H9 (cell line): ENCODE results near the gene SPCS3. TPM values are rescaled to one million over a fixed set of nuclear protein-coding genes. Genes with fewer than 3 reads are reported as not detected.

Source experiments
- DNase-seq: peaks from one replicate; pipeline ENCODE4 v3.0.0-alpha.2; 2017
- H2AFZ ChIP-seq: one replicate; pipeline ENCODE4 v1.6.1; 2013; ENCODE audit warnings: mild to moderate bottlenecking, low read length, control low read depth, moderate library complexity
- H2AK5ac ChIP-seq: 2 replicates; pipeline ENCODE4 v1.6.1; 2013; ENCODE audit warnings: low read length, control low read depth, mixed read lengths; ENCODE audit not compliant: insufficient read length
- H2BK120ac ChIP-seq: one replicate; pipeline ENCODE4 v1.6.1; 2013; ENCODE audit warnings: low read depth, mild to moderate bottlenecking, low read length, control low read depth, inconsistent platforms; ENCODE audit not compliant: poor library complexity, severe bottlenecking
- H2BK12ac ChIP-seq: 2 replicates; pipeline ENCODE4 v1.6.1; 2013; ENCODE audit warnings: low read length, control low read depth, mixed read lengths, low read depth; ENCODE audit not compliant: insufficient read length
- H2BK15ac ChIP-seq: 2 replicates; pipeline ENCODE4 v1.6.1; 2013; ENCODE audit warnings: low read depth, low read length, control low read depth
- H2BK20ac ChIP-seq: one replicate; pipeline ENCODE4 v1.6.1; 2013; ENCODE audit warnings: low read depth, mild to moderate bottlenecking, low read length, control low read depth, inconsistent platforms; ENCODE audit not compliant: poor library complexity, severe bottlenecking
- H2BK5ac ChIP-seq: 2 replicates; pipeline ENCODE4 v1.6.1; 2013; ENCODE audit warnings: low read length, control low read depth, mixed read lengths; ENCODE audit not compliant: insufficient read length
- H3K14ac ChIP-seq: 2 replicates; pipeline ENCODE4 v1.6.1; 2013; ENCODE audit warnings: low read length, control low read depth; ENCODE audit not compliant: insufficient read depth
- H3K18ac ChIP-seq: 2 replicates; pipeline ENCODE4 v1.6.1; 2013; ENCODE audit warnings: low read depth, mild to moderate bottlenecking, mixed read lengths, low read length, control low read depth; ENCODE audit not compliant: insufficient read length
- H3K23ac ChIP-seq: 2 replicates; pipeline ENCODE4 v1.6.1; 2013; ENCODE audit warnings: low read length, control low read depth, mixed read lengths, low read depth; ENCODE audit not compliant: insufficient read length
- H3K23me2 ChIP-seq: 2 replicates; pipeline ENCODE4 v1.6.1; 2013; ENCODE audit warnings: low read depth, mild to moderate bottlenecking, mixed read lengths, low read length, control low read depth; ENCODE audit not compliant: insufficient read length, poor library complexity, severe bottlenecking
- H3K27ac ChIP-seq: 2 replicates; pipeline ENCODE4 v1.5.1; 2013; ENCODE audit warnings: low read length, control low read depth, mixed read lengths, low read depth; ENCODE audit not compliant: insufficient read length
- H3K27me3 ChIP-seq: 2 replicates; pipeline ENCODE4 v1.6.1; 2013; ENCODE audit warnings: low read length, control low read depth, inconsistent platforms; ENCODE audit not compliant: insufficient read depth
- H3K4ac ChIP-seq: 2 replicates; pipeline ENCODE4 v1.6.1; 2013; ENCODE audit warnings: low read depth, mild to moderate bottlenecking, control low read depth, inconsistent platforms, low read length, moderate library complexity
- H3K4me1 ChIP-seq: 2 replicates; pipeline ENCODE4 v1.6.1; 2013; ENCODE audit warnings: low read length, control low read depth, inconsistent platforms; ENCODE audit not compliant: insufficient read depth
- H3K4me2 ChIP-seq: 2 replicates; pipeline ENCODE4 v1.6.1; 2013; ENCODE audit warnings: low read length, control low read depth, mixed read lengths; ENCODE audit not compliant: insufficient read length, insufficient read depth
- H3K56ac ChIP-seq: 2 replicates; pipeline ENCODE4 v1.6.1; 2013; ENCODE audit warnings: low read depth, mild to moderate bottlenecking, mixed read lengths, low read length, control low read depth; ENCODE audit not compliant: insufficient read length
- H3K79me1 ChIP-seq: 2 replicates; pipeline ENCODE4 v1.6.1; 2013; ENCODE audit warnings: low read depth, mild to moderate bottlenecking, moderate library complexity, low read length, control low read depth, inconsistent platforms; ENCODE audit not compliant: insufficient read depth, poor library complexity, severe bottlenecking
- H3K79me2 ChIP-seq: 2 replicates; pipeline ENCODE4 v1.6.1; 2013; ENCODE audit warnings: low read length, control low read depth, inconsistent platforms; ENCODE audit not compliant: insufficient read depth
- H3K9ac ChIP-seq: 2 replicates; pipeline ENCODE4 v1.6.1; 2013; ENCODE audit warnings: low read length, control low read depth, mixed read lengths; ENCODE audit not compliant: insufficient read length; ENCODE audit errors: extremely low read depth
- H3K9me3 ChIP-seq: one replicate; pipeline ENCODE4 v1.6.1; 2013; ENCODE audit warnings: low read depth, low read length, inconsistent platforms; ENCODE audit not compliant: control insufficient read depth
- H3T11ph ChIP-seq: one replicate; pipeline ENCODE4 v1.6.1; 2013; ENCODE audit warnings: mild to moderate bottlenecking, low read length, control low read depth, inconsistent platforms
- H4K20me1 ChIP-seq: one replicate; pipeline ENCODE4 v1.6.1; 2013; ENCODE audit not compliant: control insufficient read depth, insufficient read length, insufficient read depth
- H4K5ac ChIP-seq: 2 replicates; pipeline ENCODE4 v1.6.1; 2013; ENCODE audit warnings: low read depth, mild to moderate bottlenecking, mixed read lengths, low read length, control low read depth; ENCODE audit not compliant: insufficient read length
- H4K8ac ChIP-seq: replicated peaks from 2 replicates; pipeline ENCODE4 v1.6.1; 2013; ENCODE audit warnings: low read length, control low read depth, mixed read lengths, low read depth; ENCODE audit not compliant: insufficient read length
- H4K91ac ChIP-seq: 2 replicates; pipeline ENCODE4 v1.6.1; 2013; ENCODE audit warnings: low read depth, mild to moderate bottlenecking, moderate library complexity, mixed read lengths, low read length, control low read depth; ENCODE audit not compliant: insufficient read length
- H3K27ac Mint-ChIP-seq, 3 experiments: 2 replicates in 2 of 3; 3 replicates in 1 of 3; pipeline ENCODE4 v1.8.0; 2020 to 2021; ENCODE audit warnings: mixed read lengths in 3 of 3, mild to moderate bottlenecking in 1 of 3, moderate library complexity in 1 of 3
- H3K27me3 Mint-ChIP-seq: 2 replicates; pipeline ENCODE4 v1.8.0; 2021; ENCODE audit warnings: low read depth, mild to moderate bottlenecking, moderate library complexity, mixed read lengths
- H3K36me3 Mint-ChIP-seq, 3 experiments: 2 replicates in 2 of 3; 3 replicates in 1 of 3; pipeline ENCODE4 v1.8.0; 2020 to 2021; ENCODE audit warnings: low read depth in 3 of 3, mixed read lengths in 3 of 3; ENCODE audit not compliant: insufficient read depth in 1 of 3
- H3K4me1 Mint-ChIP-seq, 2 experiments: 2 replicates each; pipeline ENCODE4 v1.8.0; 2020; ENCODE audit warnings: mixed read lengths in 2 of 2
- H3K4me3 Mint-ChIP-seq, 2 experiments: 2 replicates in 1 of 2; 3 replicates in 1 of 2; pipeline ENCODE4 v1.8.0; 2020 to 2021; ENCODE audit warnings: mild to moderate bottlenecking in 2 of 2, mixed read lengths in 2 of 2, moderate library complexity in 1 of 2
- H3K9me3 Mint-ChIP-seq, 2 experiments: 2 replicates in 1 of 2; 3 replicates in 1 of 2; pipeline ENCODE4 v1.8.0; 2020; ENCODE audit warnings: mild to moderate bottlenecking in 2 of 2, mixed read lengths in 2 of 2, moderate library complexity in 1 of 2
- WGBS: extraction: QIAGEN DNeasy Blood & Tissue Kit; methylation state at CpG from one replicate; pipeline ENCODE4 v1.1.7; 2013; ENCODE audit warnings: missing lambda C conversion rate, low lambda C conversion rate, mixed read lengths; ENCODE audit not compliant: insufficient read length; ENCODE audit errors: extremely low coverage; 5-methylcytosine and 5-hydroxymethylcytosine counted together
- total RNA-seq: library from RNA; stranded (reverse); gene quantifications from 2 replicates; pipeline ENCODE4 v1.2.1, GENCODE V29; 2021
- TF ChIP-seq, protein P1 (sequence below): fragments of 200-600 bp; sonication (generic); conservative IDR thresholded peaks from 3 replicates; pipeline ENCODE4 v1.8.0; 2021; ENCODE audit warnings: antibody characterized with exemption, mild to moderate bottlenecking

The SPCS3 gene
- total RNA-seq, 1 experiment from 2014 or later, result 113 TPM

GRCh38 chr4:176321589-176321988, 1.8 kb downstream of the SPCS3 start:
- H2BK15ac ChIP-seq, result no peak overlapping the region
- no peaks in the 10 kb centered on the region for H3K4me1 ChIP-seq
- no peak overlapping the region for H4K5ac ChIP-seq
- Mint-ChIP-seq H3K4me1 (peaks cover 33 to 35% of the 10 kb centered on the region in 2 experiments), H3K36me3 (peaks cover 0 to 4% (median 1%) of the 10 kb centered on the region in 3 experiments; a peak in 5 of 7 replicates), H3K27me3 (no peaks in the 10 kb centered on the region), H3K9me3 (no peaks in the 10 kb centered on the region), H3K4me3 (peak overlapping the region; percentile 80 to 87), H3K27ac (no peak overlapping the region)
- no CpG with 5 or more reads among the region's 5 CpGs for WGBS
- no peak overlapping the region for H2BK12ac ChIP-seq
- no peaks in the 10 kb centered on the region for H3K27me3 ChIP-seq
- H4K91ac ChIP-seq, result no peak overlapping the region
- H3K9ac ChIP-seq, result no peak overlapping the region
- H3K27ac ChIP-seq, result no peak overlapping the region
- no peak overlapping the region for H3K14ac ChIP-seq
- TF ChIP-seq, protein P1, sequence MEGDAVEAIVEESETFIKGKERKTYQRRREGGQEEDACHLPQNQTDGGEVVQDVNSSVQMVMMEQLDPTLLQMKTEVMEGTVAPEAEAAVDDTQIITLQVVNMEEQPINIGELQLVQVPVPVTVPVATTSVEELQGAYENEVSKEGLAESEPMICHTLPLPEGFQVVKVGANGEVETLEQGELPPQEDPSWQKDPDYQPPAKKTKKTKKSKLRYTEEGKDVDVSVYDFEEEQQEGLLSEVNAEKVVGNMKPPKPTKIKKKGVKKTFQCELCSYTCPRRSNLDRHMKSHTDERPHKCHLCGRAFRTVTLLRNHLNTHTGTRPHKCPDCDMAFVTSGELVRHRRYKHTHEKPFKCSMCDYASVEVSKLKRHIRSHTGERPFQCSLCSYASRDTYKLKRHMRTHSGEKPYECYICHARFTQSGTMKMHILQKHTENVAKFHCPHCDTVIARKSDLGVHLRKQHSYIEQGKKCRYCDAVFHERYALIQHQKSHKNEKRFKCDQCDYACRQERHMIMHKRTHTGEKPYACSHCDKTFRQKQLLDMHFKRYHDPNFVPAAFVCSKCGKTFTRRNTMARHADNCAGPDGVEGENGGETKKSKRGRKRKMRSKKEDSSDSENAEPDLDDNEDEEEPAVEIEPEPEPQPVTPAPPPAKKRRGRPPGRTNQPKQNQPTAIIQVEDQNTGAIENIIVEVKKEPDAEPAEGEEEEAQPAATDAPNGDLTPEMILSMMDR, result no peak
- no peak overlapping the region for H3K4ac ChIP-seq
- no peaks in the 10 kb centered on the region for H3K79me1 ChIP-seq
- H2AK5ac ChIP-seq, result no peak overlapping the region
- H3K23me2 ChIP-seq, result peaks cover 11% of the 10 kb centered on the region
- no peak overlapping the region for H3K23ac ChIP-seq
- H2BK120ac ChIP-seq, result no peak overlapping the region
- no peak overlapping the region for H4K8ac ChIP-seq
- no peak overlapping the region for H3K56ac ChIP-seq
- no peak overlapping the region for H2BK5ac ChIP-seq
- H3K18ac ChIP-seq, result no peak overlapping the region
- H4K20me1 ChIP-seq, result no peaks in the 10 kb centered on the region
- H3K79me2 ChIP-seq, result peaks cover 13% of the 10 kb centered on the region; the same call in 1 of the 2 replicates
- no peak overlapping the region for H3T11ph ChIP-seq
- H2AFZ ChIP-seq, result no peak overlapping the region
- H3K4me2 ChIP-seq, result peak overlapping the region; percentile 81
- no peaks in the 10 kb centered on the region for H3K9me3 ChIP-seq
- no peak for DNase-seq
- no peak overlapping the region for H2BK20ac ChIP-seq
